ENCODE results near the gene SNX8.

Gene SNX8

GRCh38 chr7:2247141-2247995 lies 66.9 kb downstream of the SNX8 start:
- in situ Hi-C loops (cut with HindIII; ENCODE audit: low sequenced_read_pairs): no loop called here
- no peak for DNase-seq (ENCODE audit: low read depth, low spot score)
- peak; percentile 80 for TF ChIP-seq CTCF (IDR thresholded peaks at IDR 0.05; ENCODE audit: low read depth, low read length)
- no peak overlapping the region for H3K4me3 ChIP-seq (ENCODE audit: low read depth, low read length)

GRCh38 chr7:2245883-2246675 lies 68.2 kb downstream of the SNX8 start:
- H3K4me3 ChIP-seq (ENCODE audit: low read depth, low read length): no peak overlapping the region
- no peak for TF ChIP-seq CTCF (IDR thresholded peaks at IDR 0.05; ENCODE audit: low read depth, low read length)
- DNase-seq (ENCODE audit: low read depth, low spot score): no peak
- in situ Hi-C loops (cut with HindIII; ENCODE audit: low sequenced_read_pairs): no loop called here

- H3K4me3 ChIP-seq (ENCODE audit: low read depth, low read length): no peak overlapping the region
- DNase-seq (ENCODE audit: low read depth, low spot score): no peak
- in situ Hi-C loops (cut with HindIII; ENCODE audit: low sequenced_read_pairs): no loop called here
- TF ChIP-seq CTCF (IDR thresholded peaks at IDR 0.05; ENCODE audit: low read depth, low read length): no peak
Observed at GRCh38 chr7:2244404-2244995, 69.7 kb downstream of the SNX8 start.

- no peak overlapping the region for H3K4me3 ChIP-seq (ENCODE audit: low read depth, low read length)
- no peak for TF ChIP-seq CTCF (IDR thresholded peaks at IDR 0.05; ENCODE audit: low read depth, low read length)
- DNase-seq (ENCODE audit: low read depth, low spot score): no peak
- in situ Hi-C loops (cut with HindIII; ENCODE audit: low sequenced_read_pairs): no loop called here
Observed at GRCh38 chr7:2243458-2243857, 70.8 kb downstream of the SNX8 start.

- peak overlapping the region; percentile 83 for H3K4me3 ChIP-seq (ENCODE audit: low read depth, low read length)
- DNase-seq (ENCODE audit: low read depth, low spot score): no peak
- TF ChIP-seq CTCF (IDR thresholded peaks at IDR 0.05; ENCODE audit: low read depth, low read length): peak; percentile 1
- in situ Hi-C loops (cut with HindIII; ENCODE audit: low sequenced_read_pairs): no loop called here
Observed at GRCh38 chr7:2242541-2243429, 71.5 kb downstream of the SNX8 start.

Data from astrocyte of the spinal cord (primary cell).